Upper lobe of left lung (tissue), 6 donors: Measurements from ENCODE around the gene SHISAL1. TPM values are rescaled to one million over a fixed set of nuclear protein-coding genes. Genes with fewer than 3 reads are reported as not detected.

Experiments used
- ATAC-seq, 2 donors: fragments of 200-7000 bp; cut with Tn5 transposase; one replicate each; pipeline ENCODE4 v1.9.1; 2022; ENCODE audit warnings: mild to moderate bottlenecking in 2 of 2, moderate library complexity in 2 of 2; ENCODE audit not compliant: low FRiP score in 2 of 2
- DNase-seq, 2 donors: peaks; one replicate each; pipeline ENCODE4 v3.0.0-alpha.2; 2019 to 2020
- H3K27ac ChIP-seq, 4 donors: fragments of 200-600 bp; sonication (generic); one replicate each; pipeline ENCODE4 v1.5.1; 2016 to 2019
- H3K27me3 ChIP-seq, 4 donors: fragments of 200-600 bp; sonication (generic); one replicate each; pipeline ENCODE4 v1.5.1; 2017 to 2019
- H3K36me3 ChIP-seq, 4 donors: fragments of 200-600 bp; sonication (generic); one replicate each; pipeline ENCODE4 v1.5.1; 2016 to 2019
- H3K4me1 ChIP-seq, 4 donors: fragments of 200-600 bp; sonication (generic); one replicate each; pipeline ENCODE4 v1.5.1; 2018 to 2019
- H3K4me3 ChIP-seq, 4 donors: fragments of 200-600 bp; sonication (generic); one replicate each; pipeline ENCODE4 v1.5.1; 2017 to 2019; ENCODE audit warnings: mild to moderate bottlenecking in 2 of 4, moderate library complexity in 1 of 4
- H3K9me3 ChIP-seq, 4 donors: fragments of 200-600 bp; sonication (generic); one replicate each; pipeline ENCODE4 v1.5.1; 2018 to 2019
- EP300 ChIP-seq, 4 donors: sonication (generic); formaldehyde crosslinking; IDR thresholded peaks; one replicate each; pipeline ENCODE4 v1.5.1; 2017; ENCODE audit warnings: antibody characterized with exemption in 4 of 4, control low read depth in 2 of 4
- POLR2A ChIP-seq, 4 donors: fragments of 450-650 bp; IDR thresholded peaks; one replicate each; pipeline ENCODE4 v1.5.1; 2016 to 2017; ENCODE audit warnings: antibody characterized with exemption in 4 of 4, mild to moderate bottlenecking in 2 of 4
- POLR2AphosphoS5 ChIP-seq, 2 donors: sonication (generic); formaldehyde crosslinking; IDR thresholded peaks; one replicate each; pipeline ENCODE4 v1.5.1; 2017; ENCODE audit warnings: antibody characterized with exemption in 2 of 2
- WGBS, 2 donors: methylation state at CpG; one replicate each; pipeline ENCODE4 v1.1.5; 2017 to 2018; 5-methylcytosine and 5-hydroxymethylcytosine counted together
- total RNA-seq, 6 donors: library from RNA; depleted of rRNA in 4 of 6; stranded (reverse); fragments of >200 nt in 4 of 6; gene quantifications; one replicate each; pipeline versions ENCODE4 v1.1.0 to v1.2.1, GENCODE V29; 2016 to 2021
- TF ChIP-seq, protein P1 (sequence below), 6 experiments: fragments of 450-650 bp in 4 of 6; fragments of 200-600 bp in 2 of 6; sonication (generic) in 2 of 6; IDR thresholded peaks; one replicate each; pipeline ENCODE4 v1.5.1; 2016 to 2019; ENCODE audit warnings: antibody characterized with exemption in 6 of 6
- donor health status: DM: no; HTN: no; CAD: no; lungs with moderate emphysema.
- donor health status: DM: no; HTN: yes; CAD: no; lungs with severe emphysema.

The SHISAL1 gene
- total RNA-seq, 6 donors from 2014 or later: 0.11 to 1.0 (median 0.20) TPM; not detected in 1

DNA sequence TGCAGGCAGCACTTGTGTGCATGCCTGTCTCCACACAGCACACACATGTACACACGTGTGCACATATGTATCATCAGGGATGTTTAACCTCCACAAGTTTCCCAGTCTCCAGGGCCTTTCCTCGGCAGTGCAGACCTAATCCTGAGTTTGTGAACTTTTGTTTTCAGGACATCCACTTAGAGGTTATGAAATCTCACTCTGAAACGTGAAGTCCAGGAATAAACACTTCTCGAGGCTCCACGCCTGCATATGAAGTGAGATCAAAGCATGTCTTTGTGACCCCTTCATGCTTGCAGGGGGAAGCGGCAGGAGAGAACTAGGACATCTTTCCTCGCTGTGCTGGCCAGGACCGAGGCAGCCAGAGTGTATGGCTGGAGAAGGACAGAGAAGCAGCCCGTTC is 3.1 kb downstream of the SHISAL1 start:
- ATAC-seq (no peak), DNase-seq (no peak)
- H3K27ac ChIP-seq: no peak overlapping the region
- no peak overlapping the region for H3K4me3 ChIP-seq
- no peaks in the 10 kb centered on the region for H3K27me3 ChIP-seq
- no peaks in the 10 kb centered on the region for H3K36me3 ChIP-seq
- peaks cover 0 to 11% (median 2%) of the 10 kb centered on the region in 4 donors for H3K4me1 ChIP-seq
- 45 to 50% methylated on average over 8 to 9 of the region's 9 CpGs for WGBS, 2 donors
- H3K9me3 ChIP-seq: no peaks in the 10 kb centered on the region
- no peak for TF ChIP-seq EP300 (IDR thresholded peaks at IDR 0.05)
- TF ChIP-seq POLR2AphosphoS5 (IDR thresholded peaks at IDR 0.05): no peak
- no peak for TF ChIP-seq POLR2A (IDR thresholded peaks at IDR 0.05)
- TF ChIP-seq, protein P1, sequence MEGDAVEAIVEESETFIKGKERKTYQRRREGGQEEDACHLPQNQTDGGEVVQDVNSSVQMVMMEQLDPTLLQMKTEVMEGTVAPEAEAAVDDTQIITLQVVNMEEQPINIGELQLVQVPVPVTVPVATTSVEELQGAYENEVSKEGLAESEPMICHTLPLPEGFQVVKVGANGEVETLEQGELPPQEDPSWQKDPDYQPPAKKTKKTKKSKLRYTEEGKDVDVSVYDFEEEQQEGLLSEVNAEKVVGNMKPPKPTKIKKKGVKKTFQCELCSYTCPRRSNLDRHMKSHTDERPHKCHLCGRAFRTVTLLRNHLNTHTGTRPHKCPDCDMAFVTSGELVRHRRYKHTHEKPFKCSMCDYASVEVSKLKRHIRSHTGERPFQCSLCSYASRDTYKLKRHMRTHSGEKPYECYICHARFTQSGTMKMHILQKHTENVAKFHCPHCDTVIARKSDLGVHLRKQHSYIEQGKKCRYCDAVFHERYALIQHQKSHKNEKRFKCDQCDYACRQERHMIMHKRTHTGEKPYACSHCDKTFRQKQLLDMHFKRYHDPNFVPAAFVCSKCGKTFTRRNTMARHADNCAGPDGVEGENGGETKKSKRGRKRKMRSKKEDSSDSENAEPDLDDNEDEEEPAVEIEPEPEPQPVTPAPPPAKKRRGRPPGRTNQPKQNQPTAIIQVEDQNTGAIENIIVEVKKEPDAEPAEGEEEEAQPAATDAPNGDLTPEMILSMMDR (IDR thresholded peaks at IDR 0.05): no peak

DNA sequence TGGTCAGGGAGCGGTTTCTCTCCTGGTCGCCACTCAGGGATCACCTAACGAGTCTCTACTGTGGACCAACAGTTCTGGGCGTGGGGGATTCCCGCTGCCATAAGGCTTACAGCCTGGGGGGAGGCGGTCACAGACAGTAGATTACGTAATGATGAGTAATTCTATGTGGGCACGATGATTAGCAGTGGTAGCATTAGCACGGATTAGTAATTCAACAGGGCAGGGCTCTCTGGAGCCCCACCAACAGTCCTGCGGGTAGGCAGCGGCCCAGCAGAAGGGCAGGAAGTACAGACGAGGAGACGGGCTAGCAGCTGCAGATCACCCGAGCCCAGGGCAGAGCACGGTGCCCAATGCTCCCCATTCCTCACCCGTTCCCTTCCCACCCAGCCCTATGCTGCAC is 3.6 kb downstream of the SHISAL1 start:
- ATAC-seq (peak; percentile 7 to 84), DNase-seq (no peak)
- Histone ChIP-seq H3K27me3 (no peaks in the 10 kb centered on the region), H3K4me1 (peaks cover 0 to 11% (median 2%) of the 10 kb centered on the region in 4 donors), H3K27ac (no peak overlapping the region), H3K9me3 (no peaks in the 10 kb centered on the region), H3K36me3 (no peaks in the 10 kb centered on the region), H3K4me3 (no peak overlapping the region)
- no peak for TF ChIP-seq EP300 (IDR thresholded peaks at IDR 0.05)
- TF ChIP-seq POLR2AphosphoS5 (IDR thresholded peaks at IDR 0.05): no peak
- TF ChIP-seq, protein P1 (IDR thresholded peaks at IDR 0.05): no peak
- no peak for TF ChIP-seq POLR2A (IDR thresholded peaks at IDR 0.05)
- 40 to 54% methylated on average over 1 to 16 of the region's 16 CpGs for WGBS, 2 donors

DNA sequence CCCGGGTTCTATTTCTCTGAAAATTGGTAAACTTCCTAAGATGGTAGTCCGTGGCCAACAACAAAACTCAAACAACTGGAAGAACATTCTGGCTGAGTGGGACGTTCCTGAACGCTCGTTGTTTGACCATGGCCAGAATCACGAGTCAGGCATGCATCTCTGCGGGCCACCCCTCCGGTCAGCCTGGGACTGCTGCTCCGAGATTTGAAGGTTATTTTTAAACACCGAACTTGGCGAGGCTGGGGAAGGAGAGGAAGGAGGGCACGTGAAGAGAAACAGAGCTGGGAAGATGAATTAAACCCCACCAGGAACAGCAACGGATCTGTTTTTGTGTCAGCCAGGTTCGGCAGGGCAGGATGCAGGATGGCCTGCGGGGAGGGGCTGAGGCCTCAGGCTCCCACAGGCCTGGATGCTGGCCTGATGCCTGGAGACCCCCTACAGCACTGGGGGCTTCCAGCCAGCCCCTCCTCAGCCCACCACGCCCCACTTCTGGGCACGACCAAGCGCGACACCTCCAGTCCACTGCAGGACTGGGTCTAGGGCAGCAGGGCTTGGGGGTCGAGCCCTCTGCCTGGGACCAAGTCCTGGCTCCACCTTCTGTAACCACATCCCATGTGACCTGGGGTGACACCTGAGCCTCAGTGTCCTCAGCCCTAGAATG is 5.1 kb downstream of the SHISAL1 start:
- Histone ChIP-seq H3K36me3 (no peaks in the 10 kb centered on the region), H3K4me1 (peaks cover 0 to 11% (median 2%) of the 10 kb centered on the region in 4 donors), H3K4me3 (no peak overlapping the region), H3K27ac (no peak overlapping the region), H3K27me3 (no peaks in the 10 kb centered on the region), H3K9me3 (no peaks in the 10 kb centered on the region)
- ATAC-seq (no peak), DNase-seq (no peak)
- TF ChIP-seq, protein P1 (IDR thresholded peaks at IDR 0.05): no peak
- no peak for TF ChIP-seq POLR2AphosphoS5 (IDR thresholded peaks at IDR 0.05)
- TF ChIP-seq EP300 (IDR thresholded peaks at IDR 0.05): no peak
- TF ChIP-seq POLR2A (IDR thresholded peaks at IDR 0.05): no peak
- 69 to 74% methylated on average over 15 to 20 of the region's 20 CpGs for WGBS, 2 donors

DNA sequence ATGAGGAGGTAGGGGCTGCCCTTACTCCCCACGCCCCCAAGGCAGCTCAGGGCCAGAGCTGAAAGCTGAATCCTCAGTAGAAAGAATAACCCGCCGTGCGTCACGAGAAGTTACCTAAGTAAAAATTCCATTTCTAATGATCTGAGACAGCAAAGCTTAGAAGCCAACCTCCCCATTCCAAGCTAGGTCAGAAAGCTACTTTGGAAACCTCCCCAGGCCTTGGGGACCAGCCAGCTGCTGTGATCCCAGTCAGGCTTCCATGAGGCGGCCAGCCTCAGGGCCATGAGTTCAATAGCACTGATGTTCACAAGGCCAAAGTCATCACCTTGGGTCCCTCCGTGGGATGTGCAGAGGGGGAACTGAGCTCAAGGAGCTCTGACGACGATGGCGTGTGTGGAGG is 6.9 kb downstream of the SHISAL1 start:
- Histone ChIP-seq H3K9me3 (no peaks in the 10 kb centered on the region), H3K4me1 (peaks cover 0 to 11% (median 2%) of the 10 kb centered on the region in 4 donors), H3K4me3 (no peak overlapping the region), H3K27me3 (no peaks in the 10 kb centered on the region), H3K36me3 (no peaks in the 10 kb centered on the region), H3K27ac (no peak overlapping the region)
- no peak for ATAC-seq
- WGBS, 2 donors: 86 to 87% methylated on average over 10 of the region's 10 CpGs
- no peak for DNase-seq
- TF ChIP-seq POLR2A (IDR thresholded peaks at IDR 0.05): no peak
- TF ChIP-seq, protein P1 (IDR thresholded peaks at IDR 0.05): no peak

DNA sequence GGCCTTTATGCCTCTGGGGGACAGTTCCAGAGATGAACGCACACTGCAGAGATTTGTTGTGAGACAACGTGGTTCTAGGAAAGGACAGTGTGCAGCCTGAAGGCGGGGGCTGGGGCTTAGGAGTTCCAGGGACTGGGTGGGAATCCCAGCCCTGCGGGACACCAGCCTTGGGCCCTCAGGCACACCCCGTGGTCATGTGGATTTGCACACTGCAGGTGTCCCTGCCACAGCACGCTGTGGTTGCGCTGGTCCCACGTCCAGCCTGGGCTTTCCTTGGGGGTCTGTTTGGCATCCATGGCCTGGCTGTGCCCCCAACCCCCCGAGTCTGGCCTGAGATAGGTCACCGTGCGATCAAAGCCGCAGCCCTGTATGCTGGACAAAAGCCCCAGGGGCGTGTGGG is 7.3 kb downstream of the SHISAL1 start:
- peaks cover 0 to 11% (median 2%) of the 10 kb centered on the region in 4 donors for H3K4me1 ChIP-seq
- H3K27me3 ChIP-seq: no peaks in the 10 kb centered on the region
- TF ChIP-seq POLR2AphosphoS5 (IDR thresholded peaks at IDR 0.05) (no peak), EP300 (IDR thresholded peaks at IDR 0.05) (no peak), POLR2A (IDR thresholded peaks at IDR 0.05) (no peak)
- TF ChIP-seq, protein P1 (IDR thresholded peaks at IDR 0.05): no peak
- H3K4me3 ChIP-seq: no peak overlapping the region
- WGBS, 2 donors: 80 to 85% methylated on average over 12 to 13 of the region's 13 CpGs
- ATAC-seq (no peak), DNase-seq (peak in 1 of 2 donors; percentile 69)
- no peaks in the 10 kb centered on the region for H3K36me3 ChIP-seq
- H3K27ac ChIP-seq: no peak overlapping the region
- H3K9me3 ChIP-seq: no peaks in the 10 kb centered on the region
